Neuronal stem cell (in vitro differentiated cells): ENCODE results near the gene CACNB4.

Source experiments
- DNase-seq: peaks from one replicate; pipeline ENCODE4 v3.0.0-alpha.2; 2013; ENCODE audit warnings: low spot score
- H2AFZ ChIP-seq: one replicate; pipeline ENCODE4 v1.6.1; 2013; ENCODE audit warnings: mild to moderate bottlenecking, low read length, inconsistent platforms
- H2AK5ac ChIP-seq: 2 replicates; pipeline ENCODE4 v1.6.1; 2013; ENCODE audit warnings: low read depth, mild to moderate bottlenecking, inconsistent platforms, low read length, moderate library complexity, mixed read lengths
- H2BK120ac ChIP-seq: 2 replicates; pipeline ENCODE4 v1.6.1; 2013; ENCODE audit warnings: low read depth, mild to moderate bottlenecking, inconsistent platforms, low read length, moderate library complexity, mixed read lengths
- H2BK12ac ChIP-seq: one replicate; pipeline ENCODE4 v1.6.1; 2013; ENCODE audit warnings: low read length, inconsistent platforms
- H2BK15ac ChIP-seq: 2 replicates; pipeline ENCODE4 v1.6.1; 2013; ENCODE audit warnings: mild to moderate bottlenecking, low read length, inconsistent platforms, mixed read lengths
- H2BK5ac ChIP-seq: one replicate; pipeline ENCODE4 v1.6.1; 2013; ENCODE audit warnings: inconsistent platforms, mild to moderate bottlenecking, low read length, moderate library complexity
- H3K14ac ChIP-seq: one replicate; pipeline ENCODE4 v1.6.1; 2013; ENCODE audit warnings: low read length, inconsistent platforms
- H3K18ac ChIP-seq: 2 replicates; pipeline ENCODE4 v1.6.1; 2013; ENCODE audit warnings: low read length, inconsistent platforms
- H3K23ac ChIP-seq: 2 replicates; pipeline ENCODE4 v1.6.1; 2013; ENCODE audit warnings: low read depth, mild to moderate bottlenecking, mixed read lengths, low read length, inconsistent platforms; ENCODE audit not compliant: poor library complexity
- H3K27ac ChIP-seq: replicated peaks from 3 replicates; pipeline ENCODE4 v1.5.1; 2013; ENCODE audit warnings: low read length, inconsistent platforms
- H3K27me3 ChIP-seq, 3 experiments: 2 replicates each; pipeline ENCODE4 v1.6.1; 2013; ENCODE audit warnings: low read length in 3 of 3, mild to moderate bottlenecking in 2 of 3, inconsistent platforms in 1 of 3, low read depth in 1 of 3, mixed read lengths in 1 of 3, moderate library complexity in 1 of 3; ENCODE audit not compliant: control insufficient read depth in 3 of 3, insufficient read depth in 3 of 3
- H3K36me3 ChIP-seq, 2 donors: replicated peaks in 1 of 2; 2 replicates each; pipeline ENCODE4 v1.6.1; 2013; ENCODE audit warnings: low read length in 2 of 2; ENCODE audit not compliant: control insufficient read depth in 2 of 2, insufficient read depth in 2 of 2
- H3K4ac ChIP-seq: 2 replicates; pipeline ENCODE4 v1.6.1; 2013; ENCODE audit warnings: inconsistent platforms, mild to moderate bottlenecking, low read length, moderate library complexity
- H3K4me1 ChIP-seq, 2 donors: 1 replicate in 1 of 2; 2 replicates in 1 of 2; pipeline ENCODE4 v1.6.1; 2013; ENCODE audit warnings: low read length in 2 of 2, low read depth in 1 of 2; ENCODE audit not compliant: control insufficient read depth in 2 of 2, insufficient read depth in 1 of 2
- H3K4me2 ChIP-seq: one replicate; pipeline ENCODE4 v1.6.1; 2013; ENCODE audit warnings: mild to moderate bottlenecking, low read length, inconsistent platforms; ENCODE audit not compliant: insufficient read depth, poor library complexity, severe bottlenecking
- H3K4me3 ChIP-seq, 2 donors: 2 replicates each; pipeline ENCODE4 v1.5.1; 2013; ENCODE audit warnings: low read length in 2 of 2, mild to moderate bottlenecking in 2 of 2, inconsistent platforms in 1 of 2, moderate library complexity in 1 of 2
- H3K79me1 ChIP-seq: one replicate; pipeline ENCODE4 v1.6.1; 2013; ENCODE audit warnings: low read depth, mild to moderate bottlenecking, inconsistent platforms, low read length, moderate library complexity
- H3K9ac ChIP-seq: one replicate; pipeline ENCODE4 v1.6.1; 2013; ENCODE audit warnings: mild to moderate bottlenecking, low read depth, low read length, inconsistent platforms; ENCODE audit not compliant: poor library complexity
- H3K9me3 ChIP-seq, 2 donors: replicated peaks in 1 of 2; 2 replicates each; pipeline versions ENCODE3 to v1.6.1; 2013; ENCODE audit warnings: low read length in 2 of 2, mild to moderate bottlenecking in 2 of 2, inconsistent platforms in 1 of 2, low read depth in 1 of 2, mixed read lengths in 1 of 2, moderate library complexity in 1 of 2; ENCODE audit not compliant: control insufficient read depth in 2 of 2, insufficient read depth in 1 of 2
- H4K8ac ChIP-seq: one replicate; pipeline ENCODE4 v1.6.1; 2013; ENCODE audit warnings: low read depth, mild to moderate bottlenecking, inconsistent platforms, low read length, moderate library complexity
- H4K91ac ChIP-seq: one replicate; pipeline ENCODE4 v1.6.1; 2013; ENCODE audit warnings: low read length, low read depth, mild to moderate bottlenecking, inconsistent platforms; ENCODE audit not compliant: poor library complexity
- WGBS, 2 donors: extraction: QIAGEN DNeasy Blood & Tissue Kit; methylation state at CpG; one replicate each; pipeline ENCODE4 v1.1.7; 2013; ENCODE audit warnings: missing lambda C conversion rate in 2 of 2, mixed read lengths in 1 of 2; ENCODE audit not compliant: insufficient read length in 2 of 2, insufficient replicate concordance in 1 of 2; ENCODE audit errors: extremely low coverage in 2 of 2; 5-methylcytosine and 5-hydroxymethylcytosine counted together

CACNB4 gene

GRCh38 chr2:151861174-151861573 lies 237.7 kb downstream of the CACNB4 start:
- Histone ChIP-seq H3K4me2 (no peak overlapping the region), H3K14ac (no peak overlapping the region), H2BK5ac (no peak overlapping the region), H2BK12ac (no peak overlapping the region), H2BK15ac (no peak overlapping the region), H3K79me1 (no peaks in the 10 kb centered on the region), H3K4me1 (no peaks in the 10 kb centered on the region), H3K4ac (no peak overlapping the region), H3K23ac (no peak overlapping the region), H3K27me3 (no peaks in the 10 kb centered on the region), H3K27ac (no peak overlapping the region), H3K36me3 (no peaks in the 10 kb centered on the region), H3K18ac (no peak overlapping the region), H2AFZ (no peak overlapping the region), H4K91ac (no peak overlapping the region), H3K4me3 (no peak overlapping the region), H4K8ac (no peak overlapping the region), H3K9me3 (no peaks in the 10 kb centered on the region), H2BK120ac (no peak overlapping the region), H3K9ac (no peak overlapping the region), H2AK5ac (no peak overlapping the region)
- no CpG with 5 or more reads among the region's 4 CpGs for WGBS, 2 donors
- DNase-seq, result no peak

DNA sequence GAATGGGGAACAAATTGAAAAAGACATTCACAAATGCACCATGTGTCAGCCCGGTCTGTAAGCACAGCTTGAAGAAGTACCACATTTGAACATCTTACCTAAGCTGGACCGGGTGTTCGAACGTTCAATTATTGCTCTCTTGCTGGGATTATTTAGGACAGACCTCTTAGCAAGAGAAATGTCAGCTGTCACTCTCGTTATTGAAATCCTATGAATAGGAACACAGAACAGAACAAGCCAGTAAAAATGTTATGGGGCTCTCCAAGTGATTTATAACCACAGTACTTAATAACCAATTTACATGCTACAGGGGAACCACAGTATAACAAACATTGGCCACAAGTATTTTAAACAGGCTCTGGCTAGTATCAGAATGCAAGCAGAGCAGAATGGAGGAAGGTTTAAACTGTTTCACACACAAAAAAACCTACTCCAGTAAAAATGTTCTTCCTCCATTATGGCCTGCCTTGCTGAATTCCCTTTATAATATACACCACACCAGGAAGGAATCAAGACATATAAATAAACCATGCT lies 238.2 kb downstream of the CACNB4 start:
- H2AK5ac ChIP-seq, result no peak overlapping the region

DNA sequence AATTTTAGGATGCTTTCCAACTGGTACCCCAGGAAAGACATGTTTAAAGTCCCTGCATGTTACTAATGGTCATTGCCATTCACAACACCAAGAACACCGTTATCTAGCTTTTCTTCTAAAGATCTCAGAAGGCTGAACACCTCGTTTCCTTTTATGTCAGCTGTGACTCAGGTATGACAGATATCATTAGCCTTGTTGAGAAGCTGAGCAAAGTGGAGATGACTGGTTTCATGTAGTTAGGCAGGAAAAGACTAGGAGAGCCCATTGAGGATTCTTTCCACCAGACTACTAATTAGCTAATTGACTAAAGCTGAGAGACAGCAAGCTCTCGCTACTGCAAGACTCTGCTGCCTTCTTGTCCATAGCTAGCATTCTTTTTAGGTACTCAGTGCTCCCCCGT lies 238.6 kb downstream of the CACNB4 start:
- Histone ChIP-seq H3K4me3 (no peak overlapping the region), H3K4me2 (no peak overlapping the region), H3K27ac (no peak overlapping the region), H3K14ac (no peak overlapping the region), H3K23ac (no peak overlapping the region), H2BK12ac (no peak overlapping the region), H3K4me1 (no peaks in the 10 kb centered on the region), H3K27me3 (no peaks in the 10 kb centered on the region), H4K91ac (no peak overlapping the region), H2BK5ac (no peak overlapping the region), H2AK5ac (no peak overlapping the region), H2BK15ac (no peak overlapping the region), H3K79me1 (no peaks in the 10 kb centered on the region), H3K36me3 (no peaks in the 10 kb centered on the region), H4K8ac (no peak overlapping the region), H2BK120ac (no peak overlapping the region), H3K9ac (no peak overlapping the region), H3K4ac (no peak overlapping the region), H3K18ac (no peak overlapping the region), H2AFZ (no peak overlapping the region), H3K9me3 (no peaks in the 10 kb centered on the region)
- no CpG with 5 or more reads among the region's 4 CpGs for WGBS, 2 donors
- DNase-seq, result no peak

More for the DNA sequence above, 238.2 kb downstream of the CACNB4 start:
- no peaks in the 10 kb centered on the region for H3K4me1 ChIP-seq
- H2BK5ac ChIP-seq, result no peak overlapping the region
- H3K9me3 ChIP-seq, result no peaks in the 10 kb centered on the region
- no peak overlapping the region for H2AFZ ChIP-seq
- no peak overlapping the region for H3K18ac ChIP-seq
- H2BK15ac ChIP-seq, result no peak overlapping the region
- no peak overlapping the region for H2BK120ac ChIP-seq
- H4K91ac ChIP-seq, result no peak overlapping the region
- H3K14ac ChIP-seq, result no peak overlapping the region
- H2BK12ac ChIP-seq, result no peak overlapping the region
- H3K9ac ChIP-seq, result no peak overlapping the region
- H3K79me1 ChIP-seq, result no peaks in the 10 kb centered on the region
- no peak overlapping the region for H3K4me3 ChIP-seq
- no peak overlapping the region for H3K27ac ChIP-seq
- no peak overlapping the region for H3K23ac ChIP-seq
- WGBS, 2 donors, result no CpG with 5 or more reads among the region's 5 CpGs
- no peak overlapping the region for H3K4me2 ChIP-seq
- H4K8ac ChIP-seq, result no peak overlapping the region
- H3K27me3 ChIP-seq, result no peaks in the 10 kb centered on the region
- H3K4ac ChIP-seq, result no peak overlapping the region
- H3K36me3 ChIP-seq, result no peaks in the 10 kb centered on the region
- no peak for DNase-seq

DNA sequence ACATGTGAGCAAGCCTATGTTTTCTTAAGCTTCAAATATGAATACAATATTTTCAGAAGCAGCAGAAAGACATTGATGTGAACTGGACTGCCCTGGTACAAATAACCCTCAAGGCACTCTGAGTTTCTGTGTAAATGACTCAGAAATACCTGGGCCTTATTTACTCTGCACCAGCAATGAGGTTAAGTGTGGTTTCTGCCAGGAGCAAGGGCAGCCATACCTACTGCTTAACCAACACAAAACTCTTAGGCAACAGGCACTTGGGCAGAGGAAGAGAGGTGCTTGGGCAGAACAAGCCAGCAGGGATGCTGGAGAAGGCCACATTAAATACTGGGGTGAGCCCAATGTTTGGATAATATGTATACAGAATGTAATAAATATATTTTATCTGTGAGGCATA lies 241.2 kb downstream of the CACNB4 start:
- H2BK15ac ChIP-seq, result no peak overlapping the region
- no peak overlapping the region for H2BK5ac ChIP-seq
- H3K27ac ChIP-seq, result no peak overlapping the region
- no peak overlapping the region for H2AK5ac ChIP-seq
- no peak overlapping the region for H3K14ac ChIP-seq
- no peaks in the 10 kb centered on the region for H3K9me3 ChIP-seq
- H2BK120ac ChIP-seq, result no peak overlapping the region
- no peaks in the 10 kb centered on the region for H3K36me3 ChIP-seq
- no peak overlapping the region for H3K23ac ChIP-seq
- peaks cover 0 to 5% of the 10 kb centered on the region in 2 donors for H3K4me1 ChIP-seq
- no peak overlapping the region for H4K91ac ChIP-seq
- H2BK12ac ChIP-seq, result no peak overlapping the region
- H3K27me3 ChIP-seq, result no peaks in the 10 kb centered on the region
- no peak overlapping the region for H3K18ac ChIP-seq
- no peak for DNase-seq
- no peak overlapping the region for H3K4me2 ChIP-seq
- H3K4ac ChIP-seq, result no peak overlapping the region
- no peaks in the 10 kb centered on the region for H3K79me1 ChIP-seq
- no peak overlapping the region for H3K9ac ChIP-seq
- H4K8ac ChIP-seq, result no peak overlapping the region
- no peak overlapping the region for H2AFZ ChIP-seq
- H3K4me3 ChIP-seq, result no peak overlapping the region
